RCC 7860 (cell line): ENCODE measurements around the gene DUSP16.
"Not testable (repeated sequence)": the region's sequence is repeated elsewhere in the genome, so short reads cannot be mapped to it uniquely, and the experiment has no call there.

ENCODE experiments used
- DNase-seq: peaks from one replicate; pipeline ENCODE4 v3.0.0-alpha.2; 2015; ENCODE audit warnings: low spot score
- FAIRE-seq: peaks from 2 replicates; lab custom pipeline; 2012; peaks lifted over from hg19 to GRCh38; lab: Jason Lieb, UNC

Gene DUSP16, protein sequence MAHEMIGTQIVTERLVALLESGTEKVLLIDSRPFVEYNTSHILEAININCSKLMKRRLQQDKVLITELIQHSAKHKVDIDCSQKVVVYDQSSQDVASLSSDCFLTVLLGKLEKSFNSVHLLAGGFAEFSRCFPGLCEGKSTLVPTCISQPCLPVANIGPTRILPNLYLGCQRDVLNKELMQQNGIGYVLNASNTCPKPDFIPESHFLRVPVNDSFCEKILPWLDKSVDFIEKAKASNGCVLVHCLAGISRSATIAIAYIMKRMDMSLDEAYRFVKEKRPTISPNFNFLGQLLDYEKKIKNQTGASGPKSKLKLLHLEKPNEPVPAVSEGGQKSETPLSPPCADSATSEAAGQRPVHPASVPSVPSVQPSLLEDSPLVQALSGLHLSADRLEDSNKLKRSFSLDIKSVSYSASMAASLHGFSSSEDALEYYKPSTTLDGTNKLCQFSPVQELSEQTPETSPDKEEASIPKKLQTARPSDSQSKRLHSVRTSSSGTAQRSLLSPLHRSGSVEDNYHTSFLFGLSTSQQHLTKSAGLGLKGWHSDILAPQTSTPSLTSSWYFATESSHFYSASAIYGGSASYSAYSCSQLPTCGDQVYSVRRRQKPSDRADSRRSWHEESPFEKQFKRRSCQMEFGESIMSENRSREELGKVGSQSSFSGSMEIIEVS

DNA sequence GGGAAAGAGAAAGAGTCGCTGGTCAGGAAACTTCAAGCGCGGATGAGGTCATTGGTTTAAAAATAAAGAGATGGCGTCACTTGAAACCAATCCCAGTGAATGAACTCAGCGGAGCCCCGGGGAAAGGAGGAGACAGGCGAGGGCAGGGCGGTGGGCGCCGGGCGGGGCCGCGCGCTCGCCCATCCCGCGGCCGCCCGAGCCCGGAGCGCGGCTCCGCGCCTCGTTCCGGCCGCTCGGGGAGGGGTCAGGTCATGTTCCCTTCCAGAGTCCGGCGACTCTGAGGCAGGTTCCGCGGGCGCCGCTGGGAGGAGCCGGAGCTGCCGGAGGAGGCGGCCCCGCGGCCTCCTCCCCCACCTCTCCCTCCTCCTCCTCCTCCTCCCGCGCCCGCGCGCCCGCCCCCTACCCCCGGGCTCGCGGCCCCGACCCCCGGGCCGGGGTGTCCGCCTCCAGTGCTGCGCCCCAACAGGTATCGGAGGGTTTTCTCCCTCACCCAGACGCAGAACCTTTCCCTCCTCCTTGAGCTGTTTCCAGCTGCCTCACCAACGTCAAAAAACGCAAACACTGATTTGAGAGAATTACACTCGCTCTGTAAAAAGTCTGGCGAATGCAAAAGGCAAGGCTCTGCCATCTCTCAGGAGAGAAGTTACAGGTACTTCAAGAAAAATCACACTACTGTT, at the start of gene DUSP16:
Gene DUSP16 (minus strand): TSS at position 279 of the 677 bp plus-strand sequence. CDS start 41,765 bp downstream, outside the sequence.
- FAIRE-seq (no peak), DNase-seq (peak; percentile 90)

DNA sequence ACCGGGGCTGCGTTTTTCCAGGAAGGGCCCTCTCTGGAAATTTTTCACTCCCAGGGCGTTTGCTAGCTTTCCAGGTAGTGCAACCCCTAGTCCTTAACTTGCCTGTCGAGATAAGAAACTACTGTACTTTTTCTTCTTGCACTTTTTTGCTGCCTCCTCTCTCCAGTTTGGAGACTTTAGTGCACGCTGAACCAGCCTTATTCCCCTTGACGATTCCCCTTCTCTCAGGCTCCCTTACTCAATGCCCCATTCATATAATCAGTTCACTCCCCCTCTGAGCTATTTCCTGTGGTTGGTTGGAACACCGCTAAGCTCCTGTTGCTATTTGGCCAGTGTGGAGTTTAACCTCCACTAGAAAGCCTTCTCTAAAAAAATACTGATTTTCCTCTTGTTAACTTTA, 49.7 kb upstream of the DUSP16 start:
- FAIRE-seq (no peak), DNase-seq (peak; percentile 31)

DNA sequence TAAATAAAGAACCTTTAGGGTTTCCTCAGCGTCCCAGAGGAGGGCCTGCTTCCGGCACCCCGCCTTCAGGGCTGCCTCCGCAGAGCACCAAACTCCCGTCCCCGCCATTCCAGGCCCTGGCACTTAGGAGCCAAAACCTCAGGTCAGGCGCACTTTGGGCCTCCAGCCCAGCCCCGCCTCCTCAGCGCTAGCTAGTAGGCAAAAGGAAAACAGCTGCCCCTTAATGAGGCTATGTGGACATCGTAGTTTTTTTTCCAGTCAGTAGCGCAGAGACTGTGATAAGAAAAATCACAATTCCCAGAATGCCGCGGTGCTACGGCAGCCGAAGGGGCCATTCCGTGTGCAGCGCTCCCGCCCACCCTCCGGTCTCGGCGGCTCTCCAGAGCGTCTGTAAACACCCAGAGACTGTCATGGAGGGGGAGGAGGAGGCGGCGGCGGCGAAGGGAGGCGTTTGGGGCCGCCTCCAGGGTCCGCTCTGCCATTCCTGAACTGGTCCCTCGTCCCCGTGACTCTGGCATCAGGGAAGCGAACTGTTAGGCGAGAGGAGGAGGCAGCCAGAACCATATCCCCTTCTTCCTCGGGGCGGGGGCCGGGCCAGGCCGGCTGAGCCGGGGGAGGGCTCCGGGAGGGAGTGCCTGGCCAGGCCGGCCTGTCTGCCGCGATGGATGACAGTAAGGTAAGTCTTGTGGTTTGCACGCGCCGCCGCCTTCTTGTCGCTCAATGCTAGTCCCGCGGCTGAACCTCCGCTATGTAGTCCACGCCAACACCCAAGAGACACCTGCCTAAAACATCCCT, 49.0 kb upstream of the DUSP16 start, which contains the start of gene CREBL2:
Gene CREBL2 (plus strand): TSS at position 365 of the 795 bp plus-strand sequence. CDS start 297 bp downstream, at position 662.
- DNase-seq (peak; percentile 84), FAIRE-seq (peak; percentile 71)

DNA sequence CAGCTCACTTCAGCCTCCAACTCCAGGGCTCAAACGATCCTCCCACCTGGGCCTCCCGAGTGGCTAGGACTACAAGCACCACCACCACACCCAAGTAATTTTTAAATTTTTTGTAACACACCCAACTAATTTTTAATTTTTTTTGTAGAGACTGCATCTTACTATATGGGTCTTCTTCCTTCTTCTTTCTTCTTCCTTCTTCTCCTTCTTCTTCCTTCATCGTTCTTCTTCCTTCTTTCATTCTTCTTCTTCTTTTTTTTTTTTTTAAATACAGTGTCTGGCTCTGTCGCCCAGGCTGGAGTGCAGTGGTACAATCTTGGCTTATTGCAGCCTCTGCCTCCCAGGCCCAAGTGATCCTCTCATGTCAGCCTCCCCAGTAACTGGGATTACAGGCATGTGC, 48.0 kb upstream of the DUSP16 start:
- no peak for DNase-seq
- no peak for FAIRE-seq

DNA sequence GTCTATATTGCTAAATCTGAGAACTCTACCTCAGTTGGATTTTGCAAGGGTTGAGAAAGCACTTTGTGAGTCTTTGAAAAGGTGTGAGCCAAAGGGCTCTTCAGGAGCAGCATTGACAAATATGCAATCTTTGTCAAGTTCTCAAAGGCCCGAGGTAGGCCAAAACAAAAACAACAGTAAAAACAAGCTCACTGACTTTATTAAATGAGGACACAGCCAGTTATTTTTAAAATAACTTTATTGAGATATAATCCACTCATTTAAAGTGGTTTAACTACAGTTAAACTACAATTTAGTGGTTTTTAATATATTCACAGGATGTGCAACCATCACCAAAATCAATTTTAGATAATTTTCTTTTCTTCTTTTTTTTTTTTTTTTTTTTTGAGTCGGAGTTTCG, 47.0 kb upstream of the DUSP16 start:
- DNase-seq, result no peak
- no peak for FAIRE-seq

DNA sequence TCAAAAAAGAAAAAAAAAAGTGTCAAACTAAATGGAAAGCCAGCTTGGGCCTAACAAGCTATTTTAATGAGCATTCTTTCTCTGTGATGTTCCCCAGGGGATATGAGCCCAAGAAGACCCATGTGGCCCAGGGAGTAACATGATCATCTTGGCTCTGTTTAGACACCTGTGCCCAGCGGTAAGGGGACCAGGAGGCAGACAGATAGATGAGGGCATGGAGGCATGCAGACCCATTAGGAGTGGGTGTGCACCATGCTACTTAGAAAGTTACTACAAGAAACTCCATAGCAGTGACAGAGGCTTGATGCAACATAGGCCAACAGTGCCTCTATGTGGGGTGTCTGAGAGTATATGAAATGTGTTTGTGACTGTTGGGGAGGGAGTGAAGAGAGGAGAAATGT, 45.9 kb upstream of the DUSP16 start:
- no peak for DNase-seq
- no peak for FAIRE-seq

DNA sequence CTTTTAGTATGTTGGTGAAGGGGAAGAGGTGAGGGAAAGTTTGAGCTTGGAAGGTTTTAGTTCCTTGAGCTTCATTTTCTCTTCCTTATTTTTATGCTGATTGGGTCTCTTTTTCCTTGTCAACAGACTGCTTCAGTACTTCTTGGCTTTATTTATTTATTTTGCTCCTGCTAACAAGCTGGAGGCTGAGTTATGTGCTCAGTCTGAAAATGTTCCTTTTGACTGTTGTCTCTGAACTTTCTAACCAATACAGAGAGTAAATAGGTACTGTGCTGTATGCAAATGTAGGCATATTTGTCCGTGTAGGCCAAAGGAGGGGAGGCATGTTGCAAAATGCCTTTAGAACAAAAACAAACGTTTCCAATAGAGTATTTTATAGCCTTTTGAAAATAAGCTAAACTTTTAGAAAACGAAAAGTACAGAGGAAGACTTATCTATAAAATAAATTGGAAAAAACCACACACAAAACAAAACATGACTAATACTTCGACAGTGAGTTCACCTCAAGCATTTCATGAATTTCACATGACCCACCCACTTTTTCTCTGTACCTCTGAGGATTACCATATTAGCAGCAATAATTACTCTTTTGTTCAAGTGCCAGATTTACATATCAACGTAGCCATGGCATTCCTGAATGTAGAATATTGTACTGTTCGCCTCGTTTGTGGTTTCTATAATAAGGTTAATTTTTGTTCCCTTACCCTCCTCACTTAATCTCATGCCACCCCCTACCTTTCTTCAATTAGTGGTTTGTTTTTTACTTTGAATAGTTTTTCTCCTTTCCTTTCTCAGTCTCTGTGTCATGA, 44.3 kb upstream of the DUSP16 start:
- FAIRE-seq, result no peak
- no peak for DNase-seq

DNA sequence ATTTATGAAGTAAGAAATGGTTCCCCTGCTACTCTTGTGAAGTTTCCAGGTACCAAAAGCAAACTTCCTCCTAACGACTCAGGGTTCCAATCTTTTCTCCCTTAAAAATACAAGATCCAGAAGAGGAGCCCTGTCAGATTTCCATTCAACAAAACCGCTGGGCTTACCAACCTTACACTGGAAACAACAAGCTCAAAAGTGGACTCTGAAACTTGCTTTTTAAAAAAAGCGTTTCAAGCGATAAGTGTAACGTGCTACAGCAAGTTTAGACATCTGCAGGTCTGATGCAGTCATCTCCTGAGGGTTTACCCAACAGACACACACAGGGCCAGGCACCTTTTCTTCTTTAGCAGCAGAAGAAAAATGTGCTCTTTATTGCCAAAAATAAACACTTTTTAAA, 42.1 kb upstream of the DUSP16 start:
- FAIRE-seq (no peak), DNase-seq (no peak)

DNA sequence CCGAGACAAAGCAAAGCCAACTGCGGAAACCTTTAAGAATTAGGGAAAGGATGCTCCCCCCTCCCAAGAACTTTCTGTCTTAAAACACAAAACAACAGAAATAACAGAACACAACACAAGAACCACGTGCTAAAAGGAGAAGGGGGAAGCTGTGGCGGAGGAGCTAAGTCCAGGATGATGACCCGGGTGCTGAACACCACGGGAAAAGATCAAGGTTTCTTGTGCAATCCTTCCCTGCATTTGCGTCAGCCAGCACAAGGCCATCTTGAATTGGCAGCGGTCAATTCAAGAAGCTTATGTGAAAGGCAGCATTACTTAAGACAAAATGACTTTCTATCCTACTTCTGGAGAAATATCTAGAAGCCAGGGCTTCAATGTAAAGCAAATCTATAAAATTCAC, 38.0 kb upstream of the DUSP16 start:
- FAIRE-seq, result no peak
- DNase-seq, result no peak

DNA sequence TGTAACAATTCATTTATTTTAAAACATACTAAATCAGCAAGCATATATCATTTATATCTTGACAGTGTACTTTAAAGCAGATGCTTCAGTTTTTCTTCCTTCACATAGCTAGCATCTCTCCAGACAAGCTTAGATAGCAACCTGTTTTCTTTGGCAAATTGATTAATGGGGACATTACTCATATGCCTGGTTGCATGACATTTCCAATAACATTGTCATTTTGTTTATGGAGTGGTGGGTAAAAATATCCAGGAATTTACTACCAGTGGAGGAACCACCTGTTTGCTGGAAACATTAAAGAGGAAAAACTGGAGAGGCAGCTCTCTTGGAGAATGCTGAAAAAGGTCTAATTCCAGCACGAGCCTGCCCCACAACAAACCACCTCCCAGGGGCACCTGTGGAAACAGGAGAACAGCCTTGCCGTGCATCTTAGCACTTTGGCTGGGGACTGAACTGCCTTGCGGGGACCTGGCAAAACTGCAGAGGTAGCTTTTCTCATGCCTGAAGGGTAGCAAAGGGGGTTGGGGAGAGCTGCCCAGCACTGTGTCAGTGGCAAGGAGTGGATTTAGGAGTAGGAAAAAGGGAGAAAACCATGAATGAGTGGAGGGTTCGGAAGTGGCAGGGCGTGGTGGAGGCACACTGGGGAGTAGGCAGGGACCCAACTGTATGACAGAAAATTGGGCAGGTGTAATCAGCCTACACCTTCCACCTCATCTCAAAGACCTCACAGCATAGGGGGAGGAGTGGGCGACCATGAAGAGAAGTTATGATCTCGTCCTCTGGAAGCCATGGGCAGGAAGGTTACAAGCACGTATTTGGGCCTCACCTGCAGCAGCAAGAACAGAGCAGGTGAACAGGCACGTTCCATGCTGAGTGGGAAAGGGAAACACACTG, 37.3 kb upstream of the DUSP16 start:
- FAIRE-seq (no peak), DNase-seq (no peak)

DNA sequence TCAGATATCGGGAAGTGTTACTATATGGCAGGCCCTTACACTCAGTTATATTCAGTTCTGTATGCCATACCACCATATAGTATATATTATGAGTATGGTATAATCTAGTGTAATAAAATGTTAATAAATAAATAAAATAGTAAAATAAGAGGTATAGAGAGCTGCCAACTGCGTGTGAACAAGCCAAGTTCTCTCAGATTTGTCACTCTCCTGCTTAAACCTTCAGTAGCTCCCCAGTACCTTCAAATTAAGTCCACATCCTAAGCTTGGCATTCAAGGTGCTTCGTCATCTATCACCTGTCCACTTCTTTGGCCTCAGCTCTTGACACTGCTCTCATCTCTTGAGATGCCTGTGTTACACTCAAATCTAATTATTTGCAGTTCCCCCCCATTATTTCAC, 36.2 kb upstream of the DUSP16 start:
- DNase-seq (no peak), FAIRE-seq (no peak)

DNA sequence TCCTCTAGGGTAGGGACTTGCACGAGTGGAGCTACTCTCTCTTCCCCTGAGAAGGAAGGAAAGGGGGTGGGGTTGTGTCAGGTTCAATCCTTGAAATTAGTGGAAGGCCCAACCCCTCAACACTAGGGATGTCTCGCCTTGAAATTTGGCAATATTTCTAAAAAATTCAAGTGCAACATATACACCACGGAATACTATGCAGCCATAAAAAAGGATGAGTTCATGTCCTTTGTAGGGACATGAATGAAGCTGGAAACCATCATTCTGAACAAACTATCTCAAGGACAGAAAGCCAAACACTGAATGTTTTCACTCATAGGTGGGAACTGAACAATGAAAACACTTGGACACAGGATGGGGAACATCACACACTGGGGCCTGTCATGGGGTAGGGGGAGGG, 33.9 kb upstream of the DUSP16 start:
- not testable (repeated sequence) for DNase-seq, FAIRE-seq

DNA sequence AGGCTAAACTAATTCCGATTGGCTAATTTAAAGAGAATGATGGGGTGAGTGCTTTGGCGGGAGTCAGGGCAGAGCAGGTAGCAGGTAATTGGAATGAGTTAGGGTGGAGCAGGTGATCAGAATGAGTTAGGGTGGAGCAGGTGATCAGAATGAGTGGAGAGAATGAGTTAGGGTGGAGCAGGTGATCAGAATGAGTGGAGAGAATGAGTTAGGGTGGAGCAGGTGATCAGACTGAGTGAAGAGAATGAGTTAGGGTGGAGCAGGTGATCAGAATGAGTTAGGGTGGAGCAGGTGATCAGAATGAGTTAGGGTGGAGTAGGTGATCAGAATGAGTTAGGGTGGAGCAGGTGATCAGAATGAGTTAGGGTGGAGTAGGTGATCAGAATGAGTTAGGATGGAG, 33.3 kb upstream of the DUSP16 start:
- not testable (repeated sequence) for DNase-seq, FAIRE-seq

DNA sequence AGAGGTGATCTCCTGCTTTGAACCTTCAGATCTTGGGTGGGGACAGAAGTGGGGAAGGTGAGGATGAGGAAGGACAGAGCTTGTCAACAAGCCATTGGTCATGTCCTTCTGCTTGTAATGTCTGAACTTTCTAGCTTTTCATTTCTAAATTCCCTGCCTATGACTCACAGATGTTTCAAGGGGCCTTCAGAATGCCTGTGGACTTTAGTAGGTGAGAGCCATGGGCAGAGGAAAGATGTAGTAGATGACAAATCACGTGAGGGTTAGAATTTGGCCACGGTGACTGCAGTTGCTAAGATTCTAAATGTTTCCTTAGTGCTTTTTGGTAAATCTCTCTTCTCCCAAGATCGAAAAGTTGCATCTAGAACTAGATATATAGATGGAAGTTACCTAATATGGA, 30.3 kb upstream of the DUSP16 start:
- no peak for FAIRE-seq
- DNase-seq, result peak; percentile 68

DNA sequence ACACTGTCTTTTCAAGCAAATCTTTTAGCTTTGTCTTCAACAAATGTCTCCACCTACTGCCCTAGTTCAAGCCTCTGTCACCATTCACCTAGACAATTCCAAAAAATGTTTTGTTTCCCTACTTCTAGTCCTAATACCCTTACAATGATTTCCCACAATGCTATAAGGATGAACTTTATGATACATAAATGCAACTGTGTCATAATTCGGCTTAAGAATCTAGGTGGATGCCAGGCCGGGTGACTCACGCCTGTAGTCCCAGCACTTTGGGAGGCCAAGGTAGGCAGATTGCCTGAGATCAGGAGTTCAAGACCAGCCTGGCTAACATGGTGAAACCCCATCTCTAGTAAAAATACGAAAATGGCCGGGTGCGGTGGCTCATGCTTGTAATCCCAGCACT, 28.3 kb upstream of the DUSP16 start:
- no peak for DNase-seq
- FAIRE-seq, result no peak

DNA sequence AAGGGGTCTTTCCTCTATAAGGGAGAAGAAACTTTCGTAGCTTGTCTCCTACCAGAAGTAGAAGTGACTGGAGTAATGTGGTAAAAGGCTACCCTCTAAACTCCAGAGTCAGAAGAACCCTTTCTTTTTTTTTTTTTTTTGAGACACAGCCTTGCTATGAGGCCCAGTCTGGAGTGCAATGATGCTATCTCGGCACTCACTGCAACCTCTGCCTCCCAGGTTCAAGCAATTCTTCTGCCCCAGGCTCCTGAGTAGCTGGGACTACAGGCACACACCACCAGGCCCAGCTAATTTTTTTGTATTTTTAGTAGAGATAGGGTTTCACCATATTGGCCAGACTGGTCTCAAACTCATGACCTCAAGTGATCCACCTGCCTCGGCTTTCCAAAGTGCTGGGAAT, 25.8 kb upstream of the DUSP16 start:
- FAIRE-seq, result not testable (repeated sequence)

DNA sequence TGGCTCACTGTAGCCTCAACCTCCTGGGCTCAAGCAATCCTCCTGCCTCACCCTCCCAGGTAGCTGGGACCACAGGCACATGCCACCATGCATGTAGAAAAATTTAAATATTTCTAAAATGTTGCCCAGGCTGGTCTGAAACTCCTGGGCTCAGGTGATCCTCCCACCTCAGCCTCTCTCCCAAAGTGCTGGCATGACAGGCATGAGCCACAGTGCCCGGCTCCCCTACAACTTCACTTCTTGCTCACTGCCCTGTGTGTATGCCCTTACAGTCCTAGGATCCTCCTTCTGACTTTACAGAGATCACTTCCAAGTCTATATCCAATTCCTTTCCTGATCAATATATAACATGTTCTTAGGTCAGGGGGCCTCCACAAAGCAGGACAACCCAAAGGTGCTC, 25.2 kb upstream of the DUSP16 start:
- no peak for FAIRE-seq
- DNase-seq, result no peak

More for the DNA sequence above, 25.8 kb upstream of the DUSP16 start:
- not testable (repeated sequence) for DNase-seq

DNA sequence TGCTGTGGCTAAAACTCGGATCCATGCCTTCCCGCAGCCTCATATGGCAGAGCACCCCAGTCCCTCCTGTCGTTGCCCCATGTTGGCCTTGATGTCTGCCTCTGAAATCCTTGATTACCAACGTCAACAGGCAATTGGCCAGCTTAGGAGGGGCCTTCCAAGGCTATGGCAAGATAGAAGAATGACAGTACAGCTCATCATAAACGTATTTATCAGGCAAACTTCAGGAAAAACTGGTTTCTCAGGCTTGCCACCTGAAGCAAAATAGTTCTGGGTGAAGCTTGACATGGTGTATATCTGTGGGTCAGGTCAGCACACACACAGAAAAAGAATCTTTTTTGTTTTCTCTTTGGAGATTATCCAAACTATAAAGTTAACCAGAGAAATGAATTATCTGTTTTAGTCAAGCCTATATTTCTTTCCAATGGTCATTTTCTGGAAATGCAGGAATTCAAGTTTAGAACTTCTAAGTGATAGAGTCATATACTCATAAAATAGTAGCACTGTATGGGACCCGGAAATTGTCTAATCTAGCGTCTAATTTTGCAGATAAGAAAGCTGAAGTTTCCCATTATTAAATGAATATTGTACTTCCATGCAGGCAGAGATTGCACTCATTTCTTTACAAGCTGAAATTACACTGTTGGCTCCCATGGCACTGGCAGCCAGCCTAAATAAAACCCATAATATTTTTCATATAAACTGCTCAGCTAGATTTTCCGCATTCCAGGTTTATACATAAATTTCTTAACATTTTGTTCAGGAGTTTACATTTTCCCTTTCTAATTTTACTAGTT, 24.4 kb upstream of the DUSP16 start:
- DNase-seq (no peak), FAIRE-seq (no peak)
